GM13976 (cell line): ENCODE measurements around the gene GPRC5A.

Experiments used
- DNase-seq: peaks from one replicate; pipeline ENCODE4 v3.0.0; 2012; ENCODE audit warnings: low spot score
- CTCF ChIP-seq: IDR thresholded peaks from 2 replicates; pipeline ENCODE4 v1.5.1; 2012; ENCODE audit warnings: borderline replicate concordance, mild to moderate bottlenecking; ENCODE audit not compliant: insufficient read depth; ENCODE audit errors: extremely low read depth, missing control alignments, control extremely low read depth
- in situ Hi-C: fragments of 300-500 bp; cut with MboI; formaldehyde crosslinking; loops from one replicate; pipeline ENCODE4 v1.12.0; 2022; ENCODE audit warnings: low sequenced_read_pairs, mixed read lengths, inconsistent platforms; ENCODE audit not compliant: unreplicated experiment

Gene GPRC5A

GRCh38 chr12:12947902-12948301, 56.5 kb downstream of the GPRC5A start:
- in situ Hi-C loops = no loop called here
- TF ChIP-seq CTCF = no peak
- DNase-seq = no peak

- no peak for TF ChIP-seq CTCF
- in situ Hi-C loops = no loop called here
- no peak for DNase-seq
Measured at GRCh38 chr12:12951504-12951903, 60.1 kb downstream of the GPRC5A start.

GRCh38 chr12:12952036-12952435, 60.7 kb downstream of the GPRC5A start, which contains the start of gene GPRC5D:
Gene GPRC5D (minus strand): TSS chr12:12952170. CDS start chr12:12950384, 1,786 bp downstream.
- in situ Hi-C loops = no loop called here
- DNase-seq = no peak
- TF ChIP-seq CTCF = no peak

GRCh38 chr12:12954356-12954755, 63.0 kb downstream of the GPRC5A start:
- TF ChIP-seq CTCF = no peak
- no peak for DNase-seq
- in situ Hi-C loops = no loop called here

GRCh38 chr12:12954878-12955625, 63.7 kb downstream of the GPRC5A start:
- in situ Hi-C loops = no loop called here
- TF ChIP-seq CTCF = no peak
- no peak for DNase-seq

- TF ChIP-seq CTCF = no peak
- in situ Hi-C loops = no loop called here
- DNase-seq = no peak
Measured at GRCh38 chr12:12958886-12959285, 67.5 kb downstream of the GPRC5A start.
